HG02642 (cell line): Measurements from ENCODE around the gene AP5B1.

Source experiments
- ATAC-seq: cut with Tn5 transposase; IDR thresholded peaks from one replicate; pipeline ENCODE4 v1.9.1; 2021; ENCODE audit warnings: mild to moderate bottlenecking; ENCODE audit not compliant: unreplicated experiment, poor library complexity

Gene AP5B1, protein sequence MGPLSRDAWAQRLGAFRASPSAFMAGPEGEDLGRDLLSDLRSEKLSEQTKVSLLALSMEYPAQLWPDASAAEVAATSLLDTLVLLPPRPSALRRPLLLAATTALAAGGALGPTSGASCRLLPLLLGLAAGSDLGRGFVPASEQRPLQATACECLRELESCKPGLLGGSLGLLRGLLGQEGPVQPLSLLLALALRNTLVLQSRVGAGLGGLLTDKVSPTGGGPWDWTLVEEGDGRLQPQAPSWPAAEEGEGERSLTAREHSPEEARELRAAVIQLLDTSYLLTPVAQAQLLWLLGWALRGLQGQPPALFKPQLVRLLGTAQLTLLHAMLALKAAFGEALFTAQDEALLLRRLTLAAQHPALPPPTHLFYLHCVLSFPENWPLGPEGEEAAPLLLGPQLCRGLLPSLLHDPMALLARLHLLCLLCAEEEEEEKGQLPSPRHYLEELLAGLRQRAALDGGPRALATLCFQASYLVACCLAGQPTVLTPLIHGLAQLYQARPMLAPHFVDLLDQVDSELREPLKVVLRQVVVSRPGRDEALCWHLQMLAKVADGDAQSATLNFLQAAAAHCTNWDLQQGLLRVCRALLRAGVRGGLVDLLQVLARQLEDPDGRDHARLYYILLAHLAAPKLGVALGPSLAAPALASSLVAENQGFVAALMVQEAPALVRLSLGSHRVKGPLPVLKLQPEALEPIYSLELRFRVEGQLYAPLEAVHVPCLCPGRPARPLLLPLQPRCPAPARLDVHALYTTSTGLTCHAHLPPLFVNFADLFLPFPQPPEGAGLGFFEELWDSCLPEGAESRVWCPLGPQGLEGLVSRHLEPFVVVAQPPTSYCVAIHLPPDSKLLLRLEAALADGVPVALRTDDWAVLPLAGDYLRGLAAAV

GRCh38 chr11:65780770-65781151 lies at the start of gene AP5B1:
Gene AP5B1 (minus strand): TSS chr11:65780976. CDS start chr11:65780591, 385 bp downstream.
- peak; percentile 69 for ATAC-seq

DNA sequence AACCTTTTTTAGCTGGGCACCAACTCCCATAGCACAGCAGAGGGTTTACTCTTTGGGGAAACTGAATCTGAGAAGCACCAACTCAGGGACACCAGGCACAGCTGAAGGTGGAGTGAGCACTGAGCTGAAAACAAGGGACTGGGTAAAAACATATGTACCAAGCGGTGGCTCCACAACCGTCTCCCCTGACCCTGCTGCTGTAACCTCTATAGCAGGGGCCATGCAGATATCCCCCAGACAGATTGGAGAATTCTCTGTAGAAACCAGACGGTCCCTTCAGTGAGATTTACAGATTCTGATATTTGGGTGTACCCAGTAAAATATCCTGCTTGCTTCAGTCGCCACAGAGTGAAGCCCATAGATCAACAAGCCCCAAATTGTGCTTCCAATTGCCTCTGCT lies 48.7 kb upstream of the AP5B1 start:
- no peak for ATAC-seq

DNA sequence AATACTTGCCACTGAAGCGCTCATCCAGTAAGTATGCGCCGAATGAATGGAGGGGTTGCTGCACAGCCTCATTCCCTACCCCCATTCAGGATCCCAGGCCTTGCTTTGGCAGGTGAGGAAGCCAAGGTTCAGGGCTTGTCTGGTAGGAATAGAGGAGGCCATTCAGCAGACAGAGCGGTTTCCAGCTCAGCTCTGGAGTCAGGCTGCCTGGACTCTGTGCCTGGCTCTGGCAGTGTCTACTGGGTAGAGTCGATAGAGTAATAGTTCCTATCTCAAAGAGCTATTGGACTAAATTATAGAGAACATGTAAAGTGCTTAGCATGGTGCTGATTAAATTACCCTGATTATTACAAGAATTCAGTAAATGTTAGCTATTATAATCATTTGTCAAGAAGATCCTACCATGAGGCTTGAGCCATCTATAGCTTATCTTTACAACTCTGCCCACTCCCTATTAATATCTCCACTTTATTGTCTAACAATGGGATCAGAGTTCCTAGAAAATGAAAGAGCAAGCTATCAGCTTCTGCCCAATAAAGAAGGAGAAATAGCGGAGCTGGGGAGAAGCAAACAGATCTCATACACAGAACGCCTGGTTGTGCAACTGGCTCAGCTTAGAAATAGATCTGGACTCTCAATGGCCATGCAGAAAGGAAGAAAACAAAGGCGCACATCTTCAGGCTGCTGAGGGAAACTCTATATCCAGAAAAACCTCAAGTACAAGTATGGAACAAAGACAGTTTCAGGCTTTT lies 46.4 kb upstream of the AP5B1 start:
- ATAC-seq, result no peak

DNA sequence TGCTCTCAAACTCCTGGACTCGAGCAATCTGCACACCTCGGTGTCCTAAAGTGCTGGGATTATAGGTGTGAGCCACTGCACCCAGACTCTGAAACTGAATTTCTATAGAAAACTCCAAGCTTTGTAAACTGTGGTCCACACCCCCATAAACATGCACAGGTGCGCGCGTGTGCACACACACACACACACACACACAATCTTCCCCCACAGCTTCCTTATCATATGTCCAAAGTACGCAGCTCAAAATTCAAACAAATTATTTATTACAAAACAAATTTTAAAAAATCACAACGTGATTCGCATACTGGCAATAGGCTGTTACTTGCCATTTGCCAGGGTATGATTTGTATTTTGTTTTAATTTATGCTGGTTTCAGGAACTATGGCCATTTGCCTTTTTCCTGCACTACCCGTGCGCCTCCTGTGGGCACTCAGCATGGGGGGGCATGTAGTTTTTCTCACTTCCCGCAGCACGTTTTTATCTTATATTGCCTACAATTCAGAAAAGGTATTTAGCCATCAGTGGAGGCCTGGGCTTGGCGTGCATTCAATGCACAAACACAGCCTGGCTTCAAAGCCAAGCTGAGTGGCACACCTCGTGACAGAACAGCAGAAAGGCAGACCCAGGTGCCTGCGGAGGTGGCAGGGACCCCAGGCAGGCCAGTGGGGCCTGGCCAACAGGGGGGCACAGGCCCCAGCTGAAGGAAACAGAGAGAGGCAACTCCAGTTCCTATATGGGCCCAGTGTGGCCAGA lies 42.2 kb upstream of the AP5B1 start:
- no peak for ATAC-seq

DNA sequence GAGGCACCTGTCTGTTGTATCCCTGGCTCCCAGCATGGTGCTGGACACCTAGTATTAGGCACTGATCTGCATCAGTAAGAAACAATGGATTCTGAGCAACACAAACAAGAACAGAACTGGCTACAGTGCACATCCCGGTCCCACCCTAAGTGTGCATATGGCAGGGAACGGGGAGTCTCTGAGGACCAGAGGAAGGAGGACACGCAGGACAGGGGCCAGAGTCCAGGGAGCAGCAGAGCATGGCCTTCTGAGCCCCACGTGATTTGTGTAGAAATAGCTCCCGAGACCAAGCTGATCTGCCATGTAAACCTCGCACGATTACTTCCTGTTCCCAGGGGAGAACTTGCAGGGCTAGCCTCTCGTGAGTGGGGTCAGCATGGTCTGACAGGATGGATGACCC lies 40.3 kb upstream of the AP5B1 start:
- ATAC-seq, result no peak

DNA sequence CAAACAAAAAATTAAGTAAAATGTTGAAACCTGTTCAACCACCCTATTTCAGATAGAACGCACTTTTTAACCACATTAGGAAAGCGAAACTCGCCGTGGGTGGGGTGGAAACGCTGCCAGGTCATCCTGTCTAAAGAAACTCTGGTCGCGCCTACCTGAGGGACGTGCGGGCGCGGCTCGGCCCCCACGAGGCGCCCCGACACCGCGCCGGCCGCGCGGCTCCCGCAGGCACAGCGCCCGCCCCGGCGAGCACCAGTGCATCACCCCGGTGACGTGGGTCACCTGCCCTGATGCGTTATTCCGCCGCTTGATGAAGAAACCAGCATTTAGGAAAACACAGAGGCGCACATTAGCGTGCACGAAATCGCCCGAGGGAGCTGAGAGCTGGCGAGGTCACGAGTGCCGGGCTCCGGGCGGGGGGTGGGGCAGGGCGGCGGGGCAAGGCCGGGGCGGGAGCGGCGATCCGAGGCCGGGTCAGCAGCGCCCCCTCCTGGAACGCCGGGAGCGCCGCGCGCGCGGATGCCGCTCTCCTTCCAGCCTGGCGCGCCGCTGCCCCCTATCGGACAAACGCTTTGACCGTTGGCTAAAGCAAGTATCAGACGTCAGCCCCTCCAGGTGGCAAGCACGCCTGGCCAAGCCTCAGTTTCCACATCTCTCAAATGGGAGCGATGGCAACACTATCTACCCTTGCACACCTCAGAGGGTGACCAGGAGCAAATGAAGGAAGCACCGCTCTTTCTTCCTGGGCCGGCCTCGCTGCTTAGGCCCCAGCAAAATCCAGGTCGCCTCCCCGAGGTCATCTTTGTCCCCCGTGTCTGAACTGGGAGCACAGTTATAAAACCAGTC lies 37.3 kb upstream of the AP5B1 start:
- peak; percentile 84 for ATAC-seq

DNA sequence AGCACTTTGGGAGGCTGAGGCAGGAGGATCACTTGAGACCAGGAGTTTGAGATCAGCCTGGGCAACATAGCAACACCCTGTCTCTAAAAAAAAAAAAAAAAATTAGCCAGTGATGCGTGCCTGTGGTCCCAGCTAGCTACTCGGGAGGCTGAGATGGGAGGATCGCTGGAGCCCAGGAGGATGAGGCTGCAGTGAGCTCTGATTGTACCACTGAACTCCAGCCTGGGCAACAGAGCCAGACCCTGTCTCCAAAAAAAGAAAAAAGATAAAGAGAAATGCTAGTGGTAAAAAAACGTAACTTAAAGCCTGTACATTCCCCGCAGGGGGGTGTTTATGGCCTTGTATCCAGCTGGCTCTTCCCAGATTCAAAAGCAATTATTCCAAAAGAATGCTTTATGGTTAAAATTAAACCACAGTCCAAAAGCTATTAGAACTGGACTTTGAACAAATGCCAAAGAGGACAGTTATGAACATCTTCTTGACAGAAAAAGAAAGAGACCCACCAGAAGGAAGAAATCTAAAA lies 36.6 kb upstream of the AP5B1 start:
- ATAC-seq, result no peak

GRCh38 chr11:65816696-65817095 lies 35.9 kb upstream of the AP5B1 start:
- ATAC-seq, result no peak

DNA sequence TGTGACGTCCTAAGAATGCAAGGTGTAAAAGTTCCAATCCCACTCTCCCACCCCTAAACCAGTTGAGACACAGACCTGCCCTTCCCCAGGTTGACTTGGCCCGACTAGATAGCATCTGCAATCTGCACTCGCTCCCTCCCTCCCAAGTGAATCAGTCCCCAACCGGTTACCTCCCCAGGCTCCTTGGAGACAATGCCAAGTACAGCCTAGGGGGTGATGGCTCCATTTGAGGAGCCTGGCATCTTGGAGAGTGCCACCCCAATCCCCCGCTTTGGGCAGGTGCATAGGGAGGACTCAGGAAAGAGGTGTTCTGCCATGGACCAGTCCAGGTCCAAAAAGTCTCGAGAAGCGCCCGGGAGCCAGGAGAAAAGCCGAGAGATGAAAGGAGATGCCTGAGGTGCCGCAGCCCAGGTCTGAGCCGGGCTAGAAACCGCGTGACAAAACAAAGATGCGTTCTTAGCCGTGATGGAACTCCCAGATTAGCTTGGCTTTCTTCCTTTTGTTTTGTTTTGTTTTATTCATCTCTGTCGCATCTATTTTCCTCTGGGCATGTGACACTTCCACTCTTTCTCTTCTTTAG lies 34.3 kb upstream of the AP5B1 start:
- ATAC-seq, result no peak

GRCh38 chr11:65814131-65814985 lies 33.6 kb upstream of the AP5B1 start:
- ATAC-seq, result no peak

GRCh38 chr11:65811764-65812475 lies 31.1 kb upstream of the AP5B1 start:
- ATAC-seq, result no peak

DNA sequence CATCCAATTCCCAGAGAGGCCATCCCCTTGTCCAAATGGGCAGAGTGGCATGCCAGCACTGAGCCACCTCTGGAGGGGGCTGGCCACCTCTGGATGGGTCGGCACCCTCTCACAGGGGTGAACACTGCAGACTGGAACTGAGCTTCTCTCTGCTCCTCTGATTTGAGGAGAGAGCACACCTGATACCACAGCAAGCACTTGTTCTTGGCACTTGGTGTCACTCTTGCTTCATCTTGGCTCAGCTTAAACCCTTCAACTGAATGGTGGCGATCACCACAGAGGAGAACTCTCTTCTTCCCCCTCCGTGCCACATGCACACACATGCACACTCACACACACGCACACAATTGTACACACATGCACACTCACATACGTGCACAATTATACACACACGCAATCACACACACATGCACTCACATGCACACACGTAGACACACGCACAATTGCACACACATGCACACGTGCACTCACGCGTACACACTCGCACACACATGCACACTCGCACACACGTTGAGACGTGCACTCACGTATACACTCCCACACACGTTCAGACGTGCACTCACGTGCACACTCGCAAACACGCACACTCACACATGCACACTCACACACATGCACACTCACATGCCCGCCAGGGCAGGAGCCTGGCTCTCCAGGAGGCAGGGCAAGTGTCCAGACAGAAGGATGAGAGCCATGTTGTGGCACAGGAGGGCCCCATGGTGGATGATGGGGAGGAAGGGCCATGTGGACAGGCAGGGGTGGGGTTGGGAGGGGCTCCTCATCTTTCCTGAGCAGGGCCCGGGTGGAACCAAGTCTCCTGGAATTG lies 29.5 kb upstream of the AP5B1 start:
- ATAC-seq, result no peak

DNA sequence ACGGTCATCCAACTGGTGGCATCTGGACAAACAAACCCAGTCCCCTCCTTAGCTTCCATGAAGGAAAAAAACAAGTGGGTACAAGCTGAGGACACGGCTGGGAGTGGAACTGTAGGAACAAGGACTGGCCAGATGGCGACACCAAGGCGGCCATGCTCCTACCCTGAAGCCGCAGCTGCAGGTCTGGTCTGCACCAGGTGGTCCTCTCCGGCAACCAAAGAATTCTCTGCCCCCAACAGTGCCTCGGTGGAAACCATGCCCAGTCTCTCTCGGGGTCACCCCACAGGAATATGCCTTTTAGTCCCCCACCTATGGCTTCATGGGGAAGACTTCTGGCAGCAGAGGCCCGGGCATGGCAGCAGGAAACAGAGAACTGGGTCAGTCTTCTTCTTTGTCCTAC lies 28.7 kb upstream of the AP5B1 start:
- ATAC-seq, result no peak

DNA sequence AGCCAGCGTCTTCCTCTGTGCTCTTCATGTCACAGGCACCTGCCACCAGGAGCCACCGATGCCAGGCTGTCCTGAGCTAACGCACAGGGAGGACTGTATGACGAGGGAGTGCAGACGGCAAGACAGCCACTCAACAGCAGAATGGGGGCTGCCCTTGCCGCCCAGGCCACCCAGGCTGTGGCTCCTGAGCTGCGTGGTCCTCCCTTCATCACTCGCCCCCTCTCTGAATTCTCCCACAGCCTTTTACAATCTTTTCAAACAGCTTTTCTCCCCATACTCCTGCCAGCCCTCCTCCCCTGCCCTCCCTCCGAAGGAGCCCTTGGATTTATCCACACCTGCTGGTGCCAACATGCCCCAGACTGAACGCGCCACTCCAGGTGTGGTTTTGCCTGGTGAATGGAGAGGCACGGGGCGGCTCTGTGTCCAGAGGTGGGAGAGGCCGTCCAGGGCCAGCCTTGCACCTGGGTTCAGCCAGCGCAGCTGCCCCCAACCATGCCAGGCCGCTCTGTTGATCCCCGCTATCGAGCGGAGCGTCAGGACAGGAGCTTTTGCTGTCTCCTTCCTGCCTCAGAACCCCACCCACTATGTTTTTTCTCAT lies 28.1 kb upstream of the AP5B1 start:
- no peak for ATAC-seq

GRCh38 chr11:65806979-65807378 lies 26.2 kb upstream of the AP5B1 start:
- ATAC-seq, result no peak
